SH-SY5Y (cell line): ENCODE measurements around the gene STAT4.

Experiments used
- GATA2 ChIP-seq: IDR thresholded peaks from 2 replicates; pipeline ENCODE4 v1.6.1; 2011; ENCODE audit warnings: mild to moderate bottlenecking, low read depth, low read length
- GATA3 ChIP-seq: IDR thresholded peaks from 2 replicates; pipeline ENCODE4 v1.6.1; 2011; ENCODE audit warnings: low read depth, mild to moderate bottlenecking, low read length, moderate library complexity

STAT4 gene

DNA sequence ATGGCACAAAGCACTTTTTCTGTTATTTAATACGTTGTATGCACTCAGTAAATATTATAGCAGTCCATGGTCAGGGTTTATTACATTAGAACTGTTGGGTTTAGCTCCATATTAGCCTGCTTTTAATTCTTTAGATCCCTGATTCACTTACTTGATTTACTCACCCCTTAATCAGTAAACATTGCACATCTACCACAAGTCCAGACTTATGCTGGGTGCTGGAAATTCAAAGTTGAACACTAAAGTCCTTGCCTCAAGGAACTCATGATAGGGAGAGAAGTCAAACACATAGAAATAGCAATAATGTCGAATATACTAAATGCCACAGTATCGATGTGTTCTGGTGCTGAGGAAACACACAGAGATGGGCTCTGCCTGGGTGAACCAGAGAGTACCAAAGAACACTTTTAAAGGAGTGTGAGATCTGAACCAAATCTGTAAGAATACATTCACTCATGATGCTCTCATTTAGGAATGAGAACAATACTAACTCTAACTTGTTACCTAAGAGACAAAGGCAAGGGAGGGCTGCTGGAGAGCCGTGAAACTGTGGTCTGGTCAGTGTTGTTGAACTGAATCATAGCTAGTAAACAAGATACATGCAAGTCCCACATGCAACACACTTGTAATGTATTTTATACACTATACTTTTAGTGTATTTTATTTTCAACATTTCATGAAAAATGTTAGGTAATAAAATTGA, 4.9 kb downstream of the STAT4 start:
- TF ChIP-seq GATA3 (no peak), GATA2 (no peak)

DNA sequence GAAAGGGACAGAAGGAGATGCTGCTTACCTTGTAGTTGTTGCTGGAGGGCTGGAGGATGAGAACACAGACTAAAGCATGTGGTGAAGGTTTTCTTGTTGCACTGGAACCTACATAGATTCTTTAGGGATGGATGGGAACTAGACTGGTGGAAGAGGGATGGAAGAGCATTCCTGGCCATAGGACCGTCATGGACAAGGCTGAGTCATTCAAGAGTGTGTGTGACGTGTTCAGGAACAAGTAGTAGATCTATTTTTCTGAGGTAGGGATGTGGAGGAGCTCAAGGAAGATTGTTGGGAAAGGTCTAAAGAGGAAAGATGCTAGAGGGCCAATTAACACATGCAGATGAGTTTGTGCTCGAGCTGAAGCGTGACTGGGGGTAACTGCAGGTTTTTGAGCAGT, 6.6 kb downstream of the STAT4 start:
- TF ChIP-seq GATA2 (no peak), GATA3 (no peak)

DNA sequence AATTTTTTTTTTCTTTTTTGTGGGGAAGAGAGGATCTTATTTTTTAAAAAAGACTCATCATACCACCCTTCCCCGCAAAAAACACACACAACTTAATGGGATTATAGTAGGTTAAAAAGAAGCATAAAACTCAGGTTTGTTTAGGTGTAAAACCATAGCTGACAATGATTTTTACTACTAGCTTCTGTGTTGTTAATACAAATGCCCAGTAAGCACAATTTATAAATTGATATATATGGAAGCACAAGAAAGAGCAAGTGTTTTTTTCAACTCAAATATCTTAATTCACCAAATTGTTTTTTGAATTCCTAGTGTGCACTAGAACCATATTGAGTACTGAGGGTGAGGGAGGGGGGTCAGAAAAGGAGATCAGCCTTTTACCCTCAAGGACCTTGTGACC, 7.0 kb downstream of the STAT4 start:
- TF ChIP-seq GATA2 (no peak), GATA3 (no peak)

DNA sequence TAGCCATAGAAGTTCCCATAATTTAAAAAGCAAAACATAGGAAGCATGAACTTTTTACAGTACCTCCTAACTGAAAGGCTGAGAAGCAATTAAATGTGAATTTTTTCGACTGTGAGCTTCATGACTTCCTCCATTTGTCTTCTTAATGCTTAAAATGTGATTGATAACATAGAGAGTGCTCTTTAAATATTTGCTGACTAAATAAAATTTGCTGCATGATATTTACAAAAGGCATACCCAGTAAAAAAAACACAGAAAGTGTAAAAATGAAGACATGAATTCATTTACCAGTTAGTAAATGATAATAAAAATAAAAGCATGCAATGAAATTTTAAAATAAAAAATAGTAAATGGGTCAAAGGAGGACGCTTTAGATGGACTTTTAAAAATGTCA, 21.9 kb downstream of the STAT4 start:
- TF ChIP-seq GATA2 (no peak), GATA3 (no peak)

DNA sequence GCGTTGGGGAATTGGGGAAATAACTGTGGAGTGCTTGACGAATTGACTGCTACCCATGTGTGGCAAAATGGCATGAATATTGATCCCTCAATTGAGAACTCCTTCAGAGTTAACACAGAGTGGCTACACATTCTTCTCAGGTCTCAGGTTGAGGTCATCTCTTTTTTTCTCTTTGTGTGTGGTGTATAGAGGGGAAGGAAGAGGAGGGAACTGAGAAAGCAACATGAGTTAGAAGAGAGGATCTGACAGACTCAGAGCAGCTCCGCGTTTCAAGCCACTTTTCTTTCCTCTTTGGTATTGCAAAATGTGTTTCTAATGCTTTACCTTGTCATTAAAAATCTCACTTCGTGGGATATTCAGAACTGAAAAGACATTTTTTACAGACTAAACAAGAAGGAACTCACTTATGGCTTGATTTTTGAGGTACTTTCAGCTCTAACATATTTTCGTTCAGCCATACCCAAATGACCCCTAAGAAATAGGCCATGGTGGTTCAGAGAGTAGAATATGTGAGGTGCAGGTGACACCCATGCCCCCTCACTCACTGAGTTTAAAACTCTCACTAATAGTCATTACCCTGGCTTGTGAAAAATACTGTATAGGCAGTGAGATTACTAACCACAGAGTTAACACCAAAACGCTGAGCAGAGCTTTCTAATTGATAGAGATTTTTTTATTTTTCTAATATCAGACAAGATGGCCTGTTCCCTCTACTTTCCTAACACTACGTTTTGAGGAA, 22.5 kb downstream of the STAT4 start:
- TF ChIP-seq GATA3 (no peak), GATA2 (no peak)

DNA sequence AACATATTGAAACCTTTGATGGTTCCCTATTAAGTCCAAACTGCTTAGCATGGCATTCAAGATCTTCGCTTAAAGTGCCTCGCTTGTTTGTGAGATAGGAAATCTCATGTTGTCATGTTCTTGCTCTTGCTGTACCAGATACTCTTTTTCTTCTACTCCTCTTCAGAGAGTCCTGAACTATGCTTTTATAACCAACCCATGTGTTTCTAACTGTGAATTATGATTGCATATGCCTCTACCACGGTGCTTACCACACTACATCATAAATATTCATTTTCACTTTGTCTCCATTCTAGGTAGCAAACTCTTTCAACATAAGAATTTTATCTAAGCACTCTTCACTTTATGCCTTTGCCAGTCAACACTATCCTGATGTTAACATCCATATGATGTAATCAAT, 23.6 kb downstream of the STAT4 start:
- TF ChIP-seq GATA2 = no peak
- TF ChIP-seq GATA3 = no peak

DNA sequence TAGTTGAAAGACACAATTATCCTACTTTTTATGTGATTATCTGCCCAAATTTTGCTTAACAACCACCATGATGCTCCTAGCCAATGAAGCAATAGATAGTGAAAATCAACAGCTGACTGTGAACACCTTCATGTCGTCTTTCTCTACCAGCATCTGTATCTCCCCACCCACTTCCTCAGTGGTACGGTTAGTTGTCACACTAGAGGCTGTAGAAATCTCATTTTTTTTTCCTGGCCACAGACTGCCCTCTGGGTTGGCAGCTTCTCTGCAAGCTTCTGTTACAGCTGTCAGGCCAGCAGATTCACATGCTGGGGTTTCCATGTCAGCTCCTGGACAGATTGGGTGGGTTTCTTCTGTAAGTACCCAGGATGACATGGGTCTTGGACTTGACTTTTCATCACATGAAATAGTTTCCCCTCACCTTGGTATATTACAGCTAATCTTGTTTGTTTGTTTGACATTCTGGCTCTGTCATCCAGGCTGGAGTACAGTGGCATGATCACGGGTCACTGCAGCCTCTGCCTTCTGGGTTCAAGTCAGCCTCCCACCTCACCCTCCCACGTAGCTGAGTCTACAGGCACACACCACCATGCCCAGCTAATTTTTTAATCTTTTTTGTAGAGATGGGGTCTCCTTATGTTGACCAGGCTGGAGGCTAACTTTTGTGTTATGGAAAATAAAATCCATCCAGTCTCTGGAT, 24.3 kb downstream of the STAT4 start:
- TF ChIP-seq GATA2 (no peak), GATA3 (no peak)

DNA sequence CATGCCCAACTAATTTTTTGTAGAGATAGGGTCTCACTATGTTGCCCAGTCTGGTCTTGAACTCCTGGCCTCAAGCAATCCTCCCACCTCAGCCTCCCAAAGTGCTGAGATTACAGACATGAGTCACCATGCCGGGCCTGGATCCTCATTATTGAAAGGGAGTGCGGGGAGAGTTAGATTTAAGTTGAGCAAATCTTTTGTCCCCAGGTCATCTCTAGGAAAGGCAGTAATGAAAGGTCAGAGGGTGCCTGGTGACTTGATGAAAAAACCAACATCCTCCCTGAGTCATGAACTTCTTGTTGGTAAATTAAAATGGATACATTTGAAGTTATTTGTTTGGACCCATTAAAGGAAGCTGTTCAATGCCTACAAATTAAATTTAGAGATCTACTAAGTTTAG, 25.1 kb downstream of the STAT4 start:
- TF ChIP-seq GATA3 (no peak), GATA2 (no peak)

DNA sequence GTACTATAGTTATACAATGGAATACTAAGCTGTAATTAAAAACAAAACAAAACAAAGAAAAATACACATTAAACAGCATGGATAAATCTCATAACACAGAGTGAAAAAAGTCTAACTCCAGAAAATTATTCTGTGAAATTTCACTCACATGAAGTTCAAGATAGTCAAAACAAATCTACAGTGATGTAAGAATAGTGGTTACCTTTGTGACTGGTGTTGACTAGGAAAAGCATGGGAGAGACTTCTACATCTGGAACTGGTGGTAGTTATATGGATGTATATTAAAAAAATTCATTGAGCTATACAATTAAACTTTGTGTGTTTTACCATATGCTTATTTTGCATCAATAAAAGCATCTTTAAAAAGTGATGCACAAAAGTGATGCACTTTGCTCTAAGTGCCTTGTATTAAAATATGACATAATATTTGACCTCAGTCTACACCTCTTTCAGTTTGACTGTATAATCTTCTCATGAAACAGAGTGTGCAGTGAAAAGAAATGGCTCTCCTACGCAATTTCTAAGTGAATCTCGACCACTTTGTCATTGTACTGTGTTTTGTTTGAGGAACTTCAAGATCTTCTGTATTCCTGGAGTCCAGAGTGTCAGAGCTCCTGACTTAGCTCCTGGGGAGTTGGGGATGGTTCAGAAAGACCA, 28.0 kb downstream of the STAT4 start:
- no peak for TF ChIP-seq GATA2
- no peak for TF ChIP-seq GATA3

DNA sequence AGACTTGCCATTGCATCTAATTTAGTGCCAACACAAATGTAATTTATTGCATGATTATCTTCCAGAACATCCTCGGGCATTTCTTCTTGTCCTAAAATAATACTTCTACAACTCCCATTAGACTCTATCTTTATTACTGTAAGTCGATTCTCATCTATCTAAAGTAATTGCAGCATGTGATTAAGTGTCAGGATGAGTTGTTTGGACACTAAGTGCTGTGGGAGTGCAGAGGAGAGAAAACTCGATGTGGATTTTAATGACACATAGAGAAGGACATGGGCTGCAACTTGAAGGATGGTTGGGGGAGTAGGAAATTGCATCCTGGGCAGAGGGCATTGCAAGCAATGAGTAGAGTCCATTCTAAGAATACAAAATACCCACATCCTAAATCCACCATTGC, 33.5 kb downstream of the STAT4 start:
- TF ChIP-seq GATA2 (no peak), GATA3 (no peak)

DNA sequence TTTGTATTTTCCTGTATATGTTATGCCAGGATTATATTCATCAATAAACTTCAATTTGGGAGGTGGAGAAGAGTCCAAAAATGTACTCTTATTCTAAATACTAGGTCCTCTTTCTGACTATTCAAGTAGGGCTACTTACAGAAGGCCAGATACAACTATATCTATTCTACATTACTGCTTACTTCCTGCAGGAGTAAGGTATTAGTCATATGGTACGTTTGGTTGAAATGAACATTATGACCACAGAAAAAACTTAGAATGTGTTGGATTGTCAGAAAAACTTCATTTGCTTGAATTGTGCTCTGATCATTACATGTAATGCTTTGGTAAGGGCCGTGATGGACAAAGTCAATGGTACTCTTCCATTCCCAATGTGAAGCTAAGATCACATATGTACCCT, 35.0 kb downstream of the STAT4 start:
- TF ChIP-seq GATA3 (no peak), GATA2 (no peak)

DNA sequence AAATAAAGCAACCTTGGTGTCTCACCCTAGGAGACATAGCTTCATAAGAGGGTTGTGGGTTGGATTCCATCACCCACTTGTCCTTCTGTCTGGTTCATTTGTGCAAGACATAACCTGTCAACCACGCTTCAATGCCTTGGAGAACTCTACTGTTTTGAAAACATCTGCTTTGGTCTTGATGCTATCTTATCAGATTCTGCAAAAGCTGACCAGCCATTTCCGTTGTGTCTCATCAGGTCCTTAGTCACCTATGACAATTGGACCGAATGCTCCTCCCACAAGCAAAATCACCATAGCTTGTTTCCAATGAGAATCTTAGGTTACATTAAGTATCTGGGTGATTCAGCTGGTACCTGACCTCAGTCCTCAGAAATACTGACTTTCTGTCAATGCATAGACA, 35.4 kb downstream of the STAT4 start:
- TF ChIP-seq GATA2 = no peak
- no peak for TF ChIP-seq GATA3

DNA sequence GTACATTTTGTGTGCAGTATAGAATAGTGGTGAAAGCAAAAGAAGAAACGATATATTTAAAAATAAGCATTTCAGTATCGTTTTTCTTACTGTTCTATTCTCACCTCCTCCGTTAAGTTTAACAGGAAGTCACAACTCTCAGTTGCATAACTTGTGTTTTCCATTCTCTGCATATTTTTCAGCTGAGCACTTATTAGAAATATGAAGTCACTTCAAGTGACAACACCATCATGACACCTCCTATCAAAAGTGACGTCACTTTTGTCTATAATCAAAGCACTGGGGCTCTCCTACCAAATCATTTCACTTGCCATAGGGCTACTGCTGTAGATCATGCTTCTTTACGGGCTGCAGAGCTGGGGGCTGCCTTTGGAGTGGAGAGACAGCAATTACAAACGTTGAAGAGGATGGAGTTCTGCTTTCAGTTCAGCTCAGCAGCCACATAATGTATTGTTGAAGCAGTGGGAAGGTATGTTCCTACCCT, 36.3 kb downstream of the STAT4 start:
- TF ChIP-seq GATA3 (no peak), GATA2 (no peak)

DNA sequence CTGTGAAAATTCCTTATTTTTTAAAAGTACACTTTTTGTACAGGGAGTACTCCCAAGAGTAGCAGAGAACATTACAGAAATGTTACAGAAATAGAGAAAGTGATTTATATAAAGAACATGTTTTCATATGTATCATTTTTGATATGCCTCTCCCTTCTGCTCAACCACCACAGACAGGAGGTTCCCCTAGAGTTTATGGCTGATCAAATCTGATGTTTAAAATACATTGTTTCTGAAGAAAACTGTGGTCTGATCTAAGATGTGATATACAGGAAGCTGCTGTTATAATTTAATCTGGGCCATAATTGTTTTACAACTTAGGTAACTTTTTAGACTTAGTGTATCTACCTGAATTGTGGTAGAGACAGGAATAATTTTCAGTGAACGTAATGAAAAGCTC, 37.0 kb downstream of the STAT4 start:
- TF ChIP-seq GATA3 = no peak
- no peak for TF ChIP-seq GATA2
